Cardiac muscle cell (in vitro differentiated cells and primary cell): ENCODE results near the gene TET3. TPM values are rescaled to one million over a fixed set of nuclear protein-coding genes. Genes with fewer than 3 reads are reported as not detected.

ENCODE experiments used
- DNase-seq, 2 donors: peaks; one replicate each; pipeline versions ENCODE4 v3.0.0 to v3.0.0-alpha.2; 2010 to 2017; ENCODE audit warnings: low read depth in 1 of 2, low spot score in 1 of 2
- H3K27ac ChIP-seq: fragments of 200-600 bp; sonication (generic); 2 replicates; pipeline ENCODE4 v1.5.1; 2016
- H3K27me3 ChIP-seq: fragments of 200-600 bp; sonication (generic); 2 replicates; pipeline ENCODE4 v1.6.0; 2016; ENCODE audit warnings: control low read depth
- H3K36me3 ChIP-seq: fragments of 200-600 bp; sonication (generic); 2 replicates; pipeline ENCODE4 v1.5.1; 2016; ENCODE audit warnings: control low read depth
- H3K4me1 ChIP-seq: fragments of 200-600 bp; sonication (generic); 2 replicates; pipeline ENCODE4 v1.8.1; 2017; ENCODE audit warnings: low read depth, mild to moderate bottlenecking, mixed run types
- H3K4me3 ChIP-seq: fragments of 200-600 bp; sonication (generic); 2 replicates; pipeline ENCODE4 v1.5.1; 2016; ENCODE audit warnings: mild to moderate bottlenecking
- H3K9me3 ChIP-seq: fragments of 200-600 bp; sonication (generic); 2 replicates; pipeline ENCODE4 v1.5.1; 2017; ENCODE audit warnings: low read depth, mild to moderate bottlenecking, control low read depth
- polyA plus RNA-seq: library from polyadenylated mRNA; unstranded; fragments of >200 nt; fragmentation: Nextera tagmentation; extraction: Ambion mirVana; gene quantifications from 2 replicates; pipeline ENCODE4 v1.2.1, GENCODE V29; 2016
- total RNA-seq: library from RNA; depleted of rRNA; stranded (reverse); fragments of >200 nt; gene quantifications from 2 replicates; pipeline ENCODE4 v1.2.3, GENCODE V29; 2016
- TF ChIP-seq, protein P1 (sequence below): IDR thresholded peaks from 2 replicates; pipeline ENCODE4 v1.5.1; 2012; ENCODE audit warnings: low read depth, mild to moderate bottlenecking, low read length

Gene TET3
- total and polyA plus RNA-seq, 2 experiments from 2014 or later = 2.9 to 10.2 TPM

DNA sequence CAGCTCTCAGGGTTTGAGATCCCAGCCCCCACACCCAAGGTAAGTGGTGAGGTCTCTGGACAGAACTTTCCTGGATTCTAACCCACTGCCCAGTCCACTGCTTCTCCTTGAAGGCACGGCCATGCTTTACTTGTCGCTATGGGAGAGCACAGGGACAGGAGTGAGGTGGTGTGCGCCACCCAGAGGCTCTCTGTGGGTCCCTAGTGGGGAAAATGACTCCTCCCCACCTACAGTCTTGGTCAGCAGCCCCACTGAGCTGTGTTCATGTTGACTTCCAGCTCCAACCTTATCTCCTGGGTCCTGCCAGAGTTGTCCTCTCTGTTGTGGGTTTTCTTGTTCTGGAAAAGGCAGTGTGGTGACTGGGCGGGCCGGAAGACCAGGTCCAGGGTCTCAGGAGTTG, 11.1 kb downstream of the TET3 start:
- no peak for DNase-seq
- no peak overlapping the region for H3K4me3 ChIP-seq
- no peaks in the 10 kb centered on the region for H3K27me3 ChIP-seq
- H3K27ac ChIP-seq = no peak overlapping the region
- H3K36me3 ChIP-seq = no peaks in the 10 kb centered on the region
- TF ChIP-seq, protein P1, sequence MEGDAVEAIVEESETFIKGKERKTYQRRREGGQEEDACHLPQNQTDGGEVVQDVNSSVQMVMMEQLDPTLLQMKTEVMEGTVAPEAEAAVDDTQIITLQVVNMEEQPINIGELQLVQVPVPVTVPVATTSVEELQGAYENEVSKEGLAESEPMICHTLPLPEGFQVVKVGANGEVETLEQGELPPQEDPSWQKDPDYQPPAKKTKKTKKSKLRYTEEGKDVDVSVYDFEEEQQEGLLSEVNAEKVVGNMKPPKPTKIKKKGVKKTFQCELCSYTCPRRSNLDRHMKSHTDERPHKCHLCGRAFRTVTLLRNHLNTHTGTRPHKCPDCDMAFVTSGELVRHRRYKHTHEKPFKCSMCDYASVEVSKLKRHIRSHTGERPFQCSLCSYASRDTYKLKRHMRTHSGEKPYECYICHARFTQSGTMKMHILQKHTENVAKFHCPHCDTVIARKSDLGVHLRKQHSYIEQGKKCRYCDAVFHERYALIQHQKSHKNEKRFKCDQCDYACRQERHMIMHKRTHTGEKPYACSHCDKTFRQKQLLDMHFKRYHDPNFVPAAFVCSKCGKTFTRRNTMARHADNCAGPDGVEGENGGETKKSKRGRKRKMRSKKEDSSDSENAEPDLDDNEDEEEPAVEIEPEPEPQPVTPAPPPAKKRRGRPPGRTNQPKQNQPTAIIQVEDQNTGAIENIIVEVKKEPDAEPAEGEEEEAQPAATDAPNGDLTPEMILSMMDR = no peak
- H3K9me3 ChIP-seq = no peaks in the 10 kb centered on the region
- peaks cover 4% of the 10 kb centered on the region for H3K4me1 ChIP-seq

DNA sequence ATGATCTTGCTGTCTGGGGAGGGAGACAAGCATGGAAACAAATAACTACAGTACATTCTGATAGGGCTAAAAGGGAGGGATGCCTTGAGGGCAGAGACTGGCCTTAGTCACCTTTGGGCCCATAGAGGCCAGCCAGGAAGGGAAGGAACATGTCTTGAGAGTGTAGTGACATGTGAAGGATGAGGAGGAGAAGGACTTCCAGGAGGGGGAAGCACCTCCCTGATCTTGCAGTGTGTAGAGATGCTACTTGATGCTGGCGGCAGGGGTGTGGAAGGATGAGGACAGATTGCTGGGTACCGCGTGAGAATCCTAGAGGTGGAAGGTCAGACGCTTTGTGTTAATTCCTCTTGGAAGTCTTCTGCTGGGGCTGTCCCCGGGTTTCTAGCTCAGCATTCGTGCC, 13.1 kb downstream of the TET3 start:
- DNase-seq = no peak
- H3K9me3 ChIP-seq = no peaks in the 10 kb centered on the region
- no peaks in the 10 kb centered on the region for H3K27me3 ChIP-seq
- H3K4me1 ChIP-seq = peaks cover 4% of the 10 kb centered on the region
- no peak overlapping the region for H3K4me3 ChIP-seq
- no peak overlapping the region for H3K27ac ChIP-seq
- H3K36me3 ChIP-seq = no peaks in the 10 kb centered on the region
- TF ChIP-seq, protein P1 = no peak

DNA sequence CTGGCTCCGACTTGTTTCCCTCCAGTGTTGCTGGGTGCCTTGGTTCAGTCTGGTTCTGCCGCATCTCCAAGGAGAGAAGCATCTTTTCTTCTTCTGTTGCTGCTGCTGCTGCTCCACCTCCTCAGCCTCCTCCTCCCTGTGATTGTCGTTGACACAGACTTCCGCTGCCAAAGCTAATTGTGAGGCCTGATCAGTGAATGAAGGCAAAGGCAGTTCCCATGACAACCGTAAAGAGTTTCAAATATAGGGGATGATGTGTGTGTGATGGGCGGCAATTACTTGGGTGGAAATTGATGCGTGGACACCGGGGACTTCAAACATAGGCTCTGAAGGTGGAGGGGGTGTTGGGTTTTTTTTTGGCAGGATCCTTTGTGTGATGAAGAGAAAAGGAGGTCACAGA, 13.7 kb downstream of the TET3 start:
- TF ChIP-seq, protein P1 = no peak
- Histone ChIP-seq H3K27me3 (no peaks in the 10 kb centered on the region), H3K4me1 (peaks cover 4% of the 10 kb centered on the region), H3K27ac (no peak overlapping the region), H3K9me3 (no peaks in the 10 kb centered on the region), H3K36me3 (no peaks in the 10 kb centered on the region), H3K4me3 (no peak overlapping the region)
- no peak for DNase-seq

DNA sequence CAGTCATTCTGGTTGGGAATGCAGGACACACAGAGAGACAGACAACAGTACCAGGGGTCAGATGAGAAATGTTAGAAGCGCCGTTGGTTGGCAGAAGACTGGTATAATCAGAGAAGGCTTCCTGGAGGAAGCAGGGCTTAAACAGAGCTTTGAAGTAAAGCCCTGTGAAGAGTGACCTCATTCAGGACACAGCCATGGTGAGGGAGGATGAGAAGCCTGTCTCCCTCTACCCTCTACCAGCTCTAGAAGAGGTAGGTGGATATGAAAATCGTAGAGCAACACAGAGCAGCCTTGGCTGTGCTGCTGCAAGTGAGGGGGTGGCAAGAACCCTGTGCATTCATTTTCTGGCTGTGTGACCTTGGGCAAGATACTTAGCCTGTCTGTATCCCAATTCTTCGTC, 14.2 kb downstream of the TET3 start:
- Histone ChIP-seq H3K4me3 (no peak overlapping the region), H3K4me1 (peaks cover 9% of the 10 kb centered on the region), H3K36me3 (no peaks in the 10 kb centered on the region), H3K9me3 (no peaks in the 10 kb centered on the region), H3K27me3 (no peaks in the 10 kb centered on the region), H3K27ac (no peak overlapping the region)
- DNase-seq = no peak
- TF ChIP-seq, protein P1 = no peak

DNA sequence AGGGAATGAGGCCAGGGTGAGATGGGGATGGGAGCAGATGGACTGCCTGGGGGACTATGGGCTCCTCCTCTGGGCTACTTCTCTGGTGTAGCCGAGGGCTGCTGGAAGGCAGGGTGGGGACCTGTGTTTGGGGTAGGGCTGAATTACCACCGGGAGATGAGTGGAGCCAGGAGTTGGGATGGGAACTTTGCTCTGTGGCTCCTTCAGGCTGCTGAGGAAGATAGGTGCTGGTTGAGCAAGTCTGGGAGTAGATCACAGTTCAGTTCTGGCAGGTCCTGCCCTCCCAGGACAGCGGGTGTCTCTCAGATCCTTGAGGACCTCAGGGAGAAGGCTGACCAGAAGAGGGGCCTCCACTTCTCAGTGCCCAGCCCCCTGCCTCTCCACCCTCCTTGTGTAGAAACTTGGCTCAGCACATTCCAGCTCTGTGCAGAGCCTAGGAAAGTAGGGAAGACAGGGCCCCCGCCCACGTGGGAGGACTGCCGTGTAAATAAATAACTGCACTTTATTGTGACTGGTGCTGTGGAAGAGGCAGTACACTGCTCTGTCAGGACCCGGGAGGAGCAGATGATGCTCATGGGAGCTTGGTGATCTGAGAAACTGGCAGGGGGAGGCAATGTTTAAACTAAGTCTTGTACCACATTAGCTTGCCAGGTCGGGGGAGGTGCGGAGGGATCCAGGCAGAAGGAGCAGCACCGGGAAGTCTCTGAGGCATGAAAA, 15.3 kb downstream of the TET3 start:
- no peaks in the 10 kb centered on the region for H3K9me3 ChIP-seq
- no peaks in the 10 kb centered on the region for H3K36me3 ChIP-seq
- no peak overlapping the region for H3K4me3 ChIP-seq
- H3K27ac ChIP-seq = no peak overlapping the region
- TF ChIP-seq, protein P1 = no peak
- H3K27me3 ChIP-seq = no peaks in the 10 kb centered on the region
- DNase-seq = peak in 1 of 2 donors; percentile 48
- H3K4me1 ChIP-seq = peaks cover 19% of the 10 kb centered on the region
